ENCODE data around the gene C18orf63. TPM values are rescaled to one million over a fixed set of nuclear protein-coding genes. Genes with fewer than 3 reads are reported as not detected.

C18orf63 gene
- total RNA-seq, 1 donor from 2014 or later = not detected

DNA sequence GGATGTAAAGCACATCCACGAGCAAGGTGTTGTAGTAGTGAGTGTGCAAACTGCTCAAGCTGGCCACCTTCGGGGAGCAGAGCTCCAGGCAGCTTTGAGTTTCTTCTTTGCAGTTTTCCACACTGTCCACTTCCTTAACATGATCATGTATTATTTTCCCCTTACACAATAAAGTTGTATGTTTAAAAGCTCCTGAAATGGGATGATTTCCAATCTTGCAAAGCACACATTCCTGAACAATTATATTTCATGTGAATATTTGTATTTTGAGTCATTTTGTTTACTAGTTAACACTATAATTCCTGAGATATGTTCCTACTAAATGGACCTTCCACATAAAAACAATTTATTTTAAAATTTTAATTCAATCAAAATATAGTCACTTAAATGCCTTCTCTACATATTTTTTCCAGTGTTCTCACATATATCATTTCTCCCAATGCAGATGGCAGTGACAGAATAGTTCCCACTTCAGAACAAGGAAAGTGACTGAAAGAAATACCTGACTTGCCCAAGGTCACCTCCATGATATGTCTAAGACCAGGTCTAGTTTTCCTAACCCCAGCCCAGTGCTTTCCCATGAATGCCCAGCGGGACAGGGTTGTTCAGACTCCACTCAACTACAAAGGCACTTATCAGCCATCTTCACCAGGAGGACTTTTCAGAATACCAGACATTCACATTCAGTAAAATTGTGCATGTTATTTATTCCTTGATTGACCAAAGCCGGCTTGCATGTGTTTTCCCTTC lies 29.4 kb upstream of the C18orf63 start:
- H3K27ac Mint-ChIP-seq = peak overlapping the region; percentile 5
- ChIA-PET CTCF (no interaction called here), POLR2A (interaction anchor here (0.9 kb wide), 1 partner anchor 22 kb away, joined by 3 read pairs; no protein-coding TSS in a partner anchor)

DNA sequence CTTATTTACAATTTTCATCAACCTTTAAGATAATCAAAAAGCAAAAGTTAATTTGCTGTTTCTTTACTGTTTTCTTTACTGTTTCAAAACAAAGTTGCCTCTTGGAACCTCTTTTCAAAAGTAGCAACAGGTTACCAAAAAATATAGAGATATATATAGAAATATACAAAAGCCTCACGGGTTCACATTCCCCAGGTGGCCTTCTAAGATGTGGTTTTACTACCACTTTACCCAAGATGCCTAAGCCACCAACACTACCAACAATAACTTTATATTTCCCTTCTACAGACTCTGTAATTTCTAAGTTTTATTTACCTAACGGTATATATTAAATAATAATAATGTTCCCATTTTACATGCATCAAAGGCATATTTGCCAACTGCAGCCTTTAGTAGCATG lies 28.8 kb upstream of the C18orf63 start:
- DNase-seq (no peak), ATAC-seq (ENCODE audit: low read depth) (no peak)
- Mint-ChIP-seq H3K4me3 (no peak overlapping the region), H3K4me1 (peaks cover 70% of the 10 kb centered on the region), H3K27me3 (no peaks in the 10 kb centered on the region), H3K27ac (no peak overlapping the region), H3K9me3 (no peaks in the 10 kb centered on the region), H3K36me3 (ENCODE audit: low read depth) (peaks cover 6% of the 10 kb centered on the region)
- TF ChIP-seq, protein P1, sequence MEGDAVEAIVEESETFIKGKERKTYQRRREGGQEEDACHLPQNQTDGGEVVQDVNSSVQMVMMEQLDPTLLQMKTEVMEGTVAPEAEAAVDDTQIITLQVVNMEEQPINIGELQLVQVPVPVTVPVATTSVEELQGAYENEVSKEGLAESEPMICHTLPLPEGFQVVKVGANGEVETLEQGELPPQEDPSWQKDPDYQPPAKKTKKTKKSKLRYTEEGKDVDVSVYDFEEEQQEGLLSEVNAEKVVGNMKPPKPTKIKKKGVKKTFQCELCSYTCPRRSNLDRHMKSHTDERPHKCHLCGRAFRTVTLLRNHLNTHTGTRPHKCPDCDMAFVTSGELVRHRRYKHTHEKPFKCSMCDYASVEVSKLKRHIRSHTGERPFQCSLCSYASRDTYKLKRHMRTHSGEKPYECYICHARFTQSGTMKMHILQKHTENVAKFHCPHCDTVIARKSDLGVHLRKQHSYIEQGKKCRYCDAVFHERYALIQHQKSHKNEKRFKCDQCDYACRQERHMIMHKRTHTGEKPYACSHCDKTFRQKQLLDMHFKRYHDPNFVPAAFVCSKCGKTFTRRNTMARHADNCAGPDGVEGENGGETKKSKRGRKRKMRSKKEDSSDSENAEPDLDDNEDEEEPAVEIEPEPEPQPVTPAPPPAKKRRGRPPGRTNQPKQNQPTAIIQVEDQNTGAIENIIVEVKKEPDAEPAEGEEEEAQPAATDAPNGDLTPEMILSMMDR (IDR thresholded peaks at IDR 0.05) = no peak
- POLR2A ChIA-PET = no interaction called here
- CTCF ChIA-PET = no interaction called here
- intact Hi-C loops (cut with micrococcal nuclease) = no loop called here

More for the DNA sequence above, 29.4 kb upstream of the C18orf63 start:
- Mint-ChIP-seq H3K27me3 (no peaks in the 10 kb centered on the region), H3K9me3 (no peaks in the 10 kb centered on the region), H3K4me3 (no peak overlapping the region), H3K4me1 (peaks cover 72% of the 10 kb centered on the region), H3K36me3 (ENCODE audit: low read depth) (peaks cover 6% of the 10 kb centered on the region)
- TF ChIP-seq, protein P1 (IDR thresholded peaks at IDR 0.05) = no peak
- intact Hi-C loops (cut with micrococcal nuclease) = no loop called here
- ATAC-seq (ENCODE audit: low read depth) = no peak
- no peak for DNase-seq

DNA sequence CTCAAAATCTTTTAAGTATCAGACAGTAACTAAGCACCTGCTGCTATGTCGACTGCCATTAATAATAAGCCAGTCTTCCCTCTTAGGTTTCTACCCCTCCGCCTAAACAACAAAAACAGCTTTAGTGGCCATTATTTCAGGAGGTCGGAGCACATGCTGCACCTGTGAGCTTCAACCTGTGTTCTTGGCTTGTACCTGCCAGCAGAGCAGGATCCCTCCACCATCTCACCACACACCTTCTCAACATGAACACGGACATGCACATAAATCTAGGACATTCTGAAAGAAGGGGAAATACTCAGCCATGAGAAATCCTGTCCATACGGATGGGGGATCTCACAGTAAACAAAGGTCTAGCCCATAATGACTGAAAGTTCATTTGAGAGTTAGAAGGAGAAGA lies 27.6 kb upstream of the C18orf63 start:
- H3K9me3 Mint-ChIP-seq = peaks cover 2% of the 10 kb centered on the region
- intact Hi-C loops (cut with micrococcal nuclease) = loop anchor here (2.0 kb wide), 1 partner anchor 17 kb away; no protein-coding TSS in a partner anchor
- TF ChIP-seq, protein P1 (IDR thresholded peaks at IDR 0.05) = no peak
- CTCF ChIA-PET = interaction anchor here (0.7 to 0.8 kb wide), 2 partner anchors 12 to 54 kb away, joined by 3 read pairs; no protein-coding TSS in a partner anchor
- H3K4me3 Mint-ChIP-seq = no peak overlapping the region
- H3K27me3 Mint-ChIP-seq = no peaks in the 10 kb centered on the region
- H3K4me1 Mint-ChIP-seq = peaks cover 69% of the 10 kb centered on the region
- peaks cover 5% of the 10 kb centered on the region for H3K36me3 Mint-ChIP-seq (ENCODE audit: low read depth)
- ATAC-seq (ENCODE audit: low read depth) = no peak
- no peak for DNase-seq
- no peak overlapping the region for H3K27ac Mint-ChIP-seq
- POLR2A ChIA-PET = no interaction called here

DNA sequence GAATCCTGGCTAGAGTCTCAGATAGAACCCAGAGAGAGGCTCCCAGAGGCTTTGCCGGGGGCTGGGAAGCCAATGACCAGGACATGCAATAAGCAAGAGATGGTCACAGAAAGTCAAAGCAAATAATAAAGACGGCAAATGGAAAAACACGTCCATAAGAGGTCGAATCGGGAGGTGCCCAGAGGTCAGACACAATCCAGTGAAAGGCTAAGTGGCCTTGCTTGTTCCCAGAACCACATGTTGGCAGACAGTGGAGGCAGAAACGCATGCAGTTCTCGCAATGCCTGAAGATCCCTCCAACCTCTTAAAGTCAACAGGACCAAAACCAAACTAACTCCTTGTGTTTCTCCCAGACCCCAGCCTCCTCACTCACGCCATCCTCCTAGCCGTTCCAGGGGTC lies 26.9 kb upstream of the C18orf63 start:
- Mint-ChIP-seq H3K27me3 (no peaks in the 10 kb centered on the region), H3K4me1 (peaks cover 62% of the 10 kb centered on the region), H3K4me3 (peak overlapping the region; percentile 1), H3K9me3 (peaks cover 4% of the 10 kb centered on the region), H3K27ac (no peak overlapping the region), H3K36me3 (ENCODE audit: low read depth) (peaks cover 5% of the 10 kb centered on the region)
- intact Hi-C loops (cut with micrococcal nuclease) = loop anchor here (2.0 kb wide), 1 partner anchor 16 kb away; no protein-coding TSS in a partner anchor
- ATAC-seq (ENCODE audit: low read depth) (no peak), DNase-seq (no peak)
- POLR2A ChIA-PET = no interaction called here
- CTCF ChIA-PET = no interaction called here
- TF ChIP-seq, protein P1 (IDR thresholded peaks at IDR 0.05) = no peak

DNA sequence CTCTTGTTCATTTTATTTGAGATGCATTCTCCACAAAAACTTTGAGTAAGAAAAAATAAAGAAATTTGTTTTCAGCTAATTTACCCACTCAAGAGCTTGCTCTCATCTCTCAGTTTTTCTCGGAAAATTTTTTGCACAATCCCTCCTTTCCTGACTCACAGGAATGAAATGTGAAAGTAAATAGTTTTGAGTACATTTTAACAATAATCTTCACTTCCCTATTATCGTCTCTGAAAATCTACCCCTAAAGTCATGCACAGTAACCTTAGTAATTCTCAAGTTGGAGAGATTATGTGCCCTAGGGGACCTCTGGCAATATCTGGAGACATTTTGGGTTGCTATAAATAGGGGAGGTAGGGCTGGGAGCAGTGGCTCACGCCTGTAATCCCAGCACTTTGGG lies 26.5 kb upstream of the C18orf63 start:
- TF ChIP-seq, protein P1 (IDR thresholded peaks at IDR 0.05) = no peak
- ATAC-seq (ENCODE audit: low read depth) (no peak), DNase-seq (no peak)
- Mint-ChIP-seq H3K27me3 (no peaks in the 10 kb centered on the region), H3K36me3 (ENCODE audit: low read depth) (peaks cover 5% of the 10 kb centered on the region), H3K4me3 (no peak overlapping the region), H3K4me1 (peaks cover 61% of the 10 kb centered on the region), H3K9me3 (peaks cover 4% of the 10 kb centered on the region), H3K27ac (peak overlapping the region; percentile 18)
- POLR2A ChIA-PET = interaction anchor here (0.7 to 1.2 kb wide), 2 partner anchors 28 to 41 kb away, joined by 3 to 11 read pairs; no protein-coding TSS in a partner anchor
- intact Hi-C loops (cut with micrococcal nuclease) = loop anchor here (2.0 kb wide), 1 partner anchor 16 kb away; no protein-coding TSS in a partner anchor
- CTCF ChIA-PET = no interaction called here

Measured in activated B cell treated with CpG ODN at 0.5 μM for 24 hours (primary cell).